Measurements from ENCODE around the gene CES1.

DNA sequence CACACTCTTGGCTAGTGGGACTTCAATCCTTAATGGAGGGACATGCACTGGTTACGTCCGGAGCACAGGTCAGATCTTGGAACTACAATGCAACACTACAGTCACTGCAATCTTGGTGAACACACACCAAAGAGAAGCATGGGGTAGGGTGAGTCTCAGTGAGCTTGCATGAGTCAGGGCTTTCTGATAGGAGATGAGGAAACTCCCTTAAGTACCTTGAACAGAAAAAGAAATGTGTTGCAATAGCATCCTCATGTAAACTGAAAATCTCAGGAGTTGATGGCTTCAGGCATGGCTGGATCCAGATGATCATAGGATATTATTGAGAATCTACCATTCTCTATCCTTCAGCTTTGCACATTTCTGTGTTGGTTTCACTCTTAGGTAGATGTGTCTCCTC is 54.1 kb downstream of the CES1 start:
- no peak for TF ChIP-seq POLR2AphosphoS5 (IDR thresholded peaks at IDR 0.05; ENCODE audit: borderline replicate concordance, low read depth, low read length)
- TF ChIP-seq EZH2 (IDR thresholded peaks at IDR 0.05): no peak
